Measurements from ENCODE around the gene SOBP.

The SOBP gene

GRCh38 chr6:107663308-107663707 lies 173.4 kb downstream of the SOBP start:
- DNase-seq = no peak

GRCh38 chr6:107665382-107665781 lies 175.5 kb downstream of the SOBP start:
- DNase-seq = no peak

GRCh38 chr6:107666084-107666980 lies 176.4 kb downstream of the SOBP start:
- DNase-seq = no peak

- no peak for DNase-seq
These were observed 177.2 kb downstream of the SOBP start for GRCh38 chr6:107666981-107667601.

- peak in 1 of 2 experiments; percentile 19 for DNase-seq
These were observed 177.9 kb downstream of the SOBP start for GRCh38 chr6:107667790-107668189.

- no peak for DNase-seq
These were observed 179.0 kb downstream of the SOBP start for GRCh38 chr6:107668743-107669474.

- no peak for DNase-seq
These were observed 180.9 kb downstream of the SOBP start for GRCh38 chr6:107670792-107671199.

GRCh38 chr6:107673076-107673494 lies 183.2 kb downstream of the SOBP start:
- DNase-seq = no peak

- DNase-seq = peak; percentile 73 to 78
These were observed 185.2 kb downstream of the SOBP start for GRCh38 chr6:107674995-107675738.

- DNase-seq = no peak
These were observed 186.1 kb downstream of the SOBP start for GRCh38 chr6:107676042-107676441.

GRCh38 chr6:107677399-107677798 lies 187.5 kb downstream of the SOBP start:
- DNase-seq = no peak

GRCh38 chr6:107679457-107679856 lies 189.5 kb downstream of the SOBP start:
- DNase-seq = no peak

GRCh38 chr6:107682721-107683120 lies 192.8 kb downstream of the SOBP start:
- no peak for DNase-seq

GRCh38 chr6:107683183-107683582 lies 193.3 kb downstream of the SOBP start:
- DNase-seq = no peak

GRCh38 chr6:107684996-107685395 lies 195.1 kb downstream of the SOBP start:
- no peak for DNase-seq

- DNase-seq = no peak
These were observed 199.3 kb downstream of the SOBP start for GRCh38 chr6:107689190-107689589.

- no peak for DNase-seq
These were observed 200.2 kb downstream of the SOBP start for GRCh38 chr6:107689951-107690642.

- no peak for DNase-seq
These were observed 200.7 kb downstream of the SOBP start for GRCh38 chr6:107690643-107691061.

- no peak for DNase-seq
These were observed 201.3 kb downstream of the SOBP start for GRCh38 chr6:107691062-107691751.

GRCh38 chr6:107692351-107692750 lies 202.4 kb downstream of the SOBP start:
- no peak for DNase-seq

GRCh38 chr6:107695061-107695720 lies 205.3 kb downstream of the SOBP start:
- DNase-seq = no peak
